ENCODE measurements around the gene SUDS3.

SUDS3 gene

DNA sequence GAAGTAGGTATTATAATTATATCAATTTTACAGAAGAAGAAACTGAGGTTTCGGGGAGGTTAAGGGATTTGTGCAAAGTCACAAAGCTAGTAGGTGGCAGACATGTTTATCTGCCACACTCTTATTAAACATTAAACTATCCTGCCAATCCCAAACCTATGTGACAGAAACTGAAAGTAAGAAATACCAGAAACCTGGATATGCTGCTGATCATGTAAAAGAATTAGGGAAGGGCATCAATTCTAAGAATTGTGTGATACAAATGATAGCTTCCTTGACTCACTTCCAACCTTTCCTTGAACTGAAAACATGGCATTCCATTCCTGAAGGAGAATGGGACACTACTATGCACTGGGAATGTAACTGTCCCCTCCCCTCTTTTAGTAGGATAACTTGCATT, 20.5 kb upstream of the SUDS3 start:
- Histone ChIP-seq H3K27me3 (ENCODE audit: low read depth, low read length) (no peaks in the 10 kb centered on the region), H4K20me1 (ENCODE audit: insufficient read depth, low read length) (no peaks in the 10 kb centered on the region), H3K9ac (ENCODE audit: low read length) (no peak overlapping the region), H3K36me3 (replicated peaks; ENCODE audit: low read depth, low read length) (peaks cover 19% of the 10 kb centered on the region), H3K9me3 (ENCODE audit: insufficient read depth, low read length) (no peaks in the 10 kb centered on the region), H2AFZ (ENCODE audit: low read depth, low read length) (no peak overlapping the region), H3K4me3 (ENCODE audit: low read length) (no peak overlapping the region), H3K4me2 (ENCODE audit: low read length) (no peak overlapping the region), H3K4me1 (ENCODE audit: low read length) (peaks cover 29% of the 10 kb centered on the region), H3K79me2 (ENCODE audit: low read length) (peaks cover 55% of the 10 kb centered on the region), H3K27ac (ENCODE audit: low read length) (no peak overlapping the region)
- no peak for TF ChIP-seq EZH2phosphoT487 (IDR thresholded peaks at IDR 0.05; ENCODE audit: low read depth)
- TF ChIP-seq, protein P1, sequence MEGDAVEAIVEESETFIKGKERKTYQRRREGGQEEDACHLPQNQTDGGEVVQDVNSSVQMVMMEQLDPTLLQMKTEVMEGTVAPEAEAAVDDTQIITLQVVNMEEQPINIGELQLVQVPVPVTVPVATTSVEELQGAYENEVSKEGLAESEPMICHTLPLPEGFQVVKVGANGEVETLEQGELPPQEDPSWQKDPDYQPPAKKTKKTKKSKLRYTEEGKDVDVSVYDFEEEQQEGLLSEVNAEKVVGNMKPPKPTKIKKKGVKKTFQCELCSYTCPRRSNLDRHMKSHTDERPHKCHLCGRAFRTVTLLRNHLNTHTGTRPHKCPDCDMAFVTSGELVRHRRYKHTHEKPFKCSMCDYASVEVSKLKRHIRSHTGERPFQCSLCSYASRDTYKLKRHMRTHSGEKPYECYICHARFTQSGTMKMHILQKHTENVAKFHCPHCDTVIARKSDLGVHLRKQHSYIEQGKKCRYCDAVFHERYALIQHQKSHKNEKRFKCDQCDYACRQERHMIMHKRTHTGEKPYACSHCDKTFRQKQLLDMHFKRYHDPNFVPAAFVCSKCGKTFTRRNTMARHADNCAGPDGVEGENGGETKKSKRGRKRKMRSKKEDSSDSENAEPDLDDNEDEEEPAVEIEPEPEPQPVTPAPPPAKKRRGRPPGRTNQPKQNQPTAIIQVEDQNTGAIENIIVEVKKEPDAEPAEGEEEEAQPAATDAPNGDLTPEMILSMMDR (IDR thresholded peaks at IDR 0.05; ENCODE audit: low read depth, low read length) = no peak

GRCh38 chr12:118356809-118357256, 19.5 kb upstream of the SUDS3 start:
- Histone ChIP-seq H3K27me3 (ENCODE audit: low read depth, low read length) (no peaks in the 10 kb centered on the region), H3K4me1 (ENCODE audit: low read length) (peaks cover 29% of the 10 kb centered on the region), H4K20me1 (ENCODE audit: insufficient read depth, low read length) (no peaks in the 10 kb centered on the region), H3K9ac (ENCODE audit: low read length) (peak overlapping the region; percentile 83), H3K36me3 (replicated peaks; ENCODE audit: low read depth, low read length) (peaks cover 19% of the 10 kb centered on the region), H3K4me3 (ENCODE audit: low read length) (peak overlapping the region; percentile 77), H3K4me2 (ENCODE audit: low read length) (peak overlapping the region; percentile 71), H3K9me3 (ENCODE audit: insufficient read depth, low read length) (no peaks in the 10 kb centered on the region), H3K79me2 (ENCODE audit: low read length) (peaks cover 51% of the 10 kb centered on the region), H2AFZ (ENCODE audit: low read depth, low read length) (no peak overlapping the region), H3K27ac (ENCODE audit: low read length) (peak overlapping the region; percentile 50)
- TF ChIP-seq EZH2phosphoT487 (IDR thresholded peaks at IDR 0.05; ENCODE audit: low read depth) = no peak
- TF ChIP-seq, protein P1 (IDR thresholded peaks at IDR 0.05; ENCODE audit: low read depth, low read length) = no peak

DNA sequence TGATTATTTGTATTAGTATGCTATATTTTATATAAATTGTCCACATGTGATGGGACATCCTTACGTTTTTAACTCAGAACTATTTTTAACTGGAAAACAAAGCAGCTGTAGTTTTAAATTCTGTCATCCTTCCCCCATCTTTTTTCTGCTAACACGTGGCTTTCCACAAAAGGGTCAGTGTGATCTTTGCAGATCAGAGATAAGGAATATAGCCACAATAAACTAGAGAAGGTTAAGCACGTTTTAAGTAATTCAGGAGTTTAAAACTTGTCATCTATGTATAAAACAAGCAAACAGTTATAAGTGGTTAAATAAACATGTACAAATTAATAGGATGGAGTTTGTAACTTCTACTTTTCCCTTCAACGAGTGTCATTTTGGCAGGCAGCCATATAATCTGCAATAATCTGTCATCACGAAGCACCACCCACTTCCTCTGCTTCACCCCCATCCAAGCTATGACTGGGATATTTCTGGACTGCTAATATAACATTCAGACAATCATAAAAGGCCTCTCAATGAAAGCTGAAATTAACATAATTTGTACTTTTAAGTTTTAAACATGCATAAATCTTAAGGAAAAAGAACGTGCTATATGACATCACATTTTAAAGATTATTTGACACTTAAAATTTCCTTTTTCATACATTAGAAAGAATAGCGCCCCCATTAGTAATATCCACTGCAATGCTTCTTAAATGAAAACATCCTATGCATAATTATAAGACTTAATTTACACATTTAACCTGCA, 18.9 kb upstream of the SUDS3 start:
- TF ChIP-seq, protein P1 (IDR thresholded peaks at IDR 0.05; ENCODE audit: low read depth, low read length) = peak; percentile 59
- TF ChIP-seq EZH2phosphoT487 (IDR thresholded peaks at IDR 0.05; ENCODE audit: low read depth) = no peak
- peak overlapping the region; percentile 77 for H3K4me3 ChIP-seq (ENCODE audit: low read length)
- H4K20me1 ChIP-seq (ENCODE audit: insufficient read depth, low read length) = no peaks in the 10 kb centered on the region
- peaks cover 29% of the 10 kb centered on the region for H3K4me1 ChIP-seq (ENCODE audit: low read length)
- H2AFZ ChIP-seq (ENCODE audit: low read depth, low read length) = no peak overlapping the region
- H3K27ac ChIP-seq (ENCODE audit: low read length) = peak overlapping the region; percentile 50
- H3K9ac ChIP-seq (ENCODE audit: low read length) = peak overlapping the region; percentile 83
- H3K4me2 ChIP-seq (ENCODE audit: low read length) = peak overlapping the region; percentile 71
- peaks cover 19% of the 10 kb centered on the region for H3K36me3 ChIP-seq (replicated peaks; ENCODE audit: low read depth, low read length)
- H3K9me3 ChIP-seq (ENCODE audit: insufficient read depth, low read length) = no peaks in the 10 kb centered on the region
- H3K79me2 ChIP-seq (ENCODE audit: low read length) = peaks cover 51% of the 10 kb centered on the region
- H3K27me3 ChIP-seq (ENCODE audit: low read depth, low read length) = no peaks in the 10 kb centered on the region

DNA sequence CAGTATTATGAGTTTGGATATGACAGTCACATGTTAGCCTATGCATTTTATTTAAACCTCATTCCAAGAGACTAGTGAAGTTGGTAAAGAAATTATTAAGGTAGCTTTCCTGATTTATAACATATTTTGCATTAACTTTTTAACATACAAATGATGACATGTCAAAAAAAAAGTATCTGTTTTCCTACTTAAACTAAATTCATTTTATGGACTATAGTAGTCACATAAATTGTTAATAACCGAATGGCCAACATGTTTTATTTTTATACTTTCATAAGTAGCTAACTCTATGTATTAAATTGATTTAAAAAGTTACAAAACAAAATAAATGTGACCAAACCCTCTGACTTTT, 18.4 kb upstream of the SUDS3 start:
- peak overlapping the region; percentile 71 for H3K4me2 ChIP-seq (ENCODE audit: low read length)
- H3K4me1 ChIP-seq (ENCODE audit: low read length) = peaks cover 29% of the 10 kb centered on the region
- no peaks in the 10 kb centered on the region for H4K20me1 ChIP-seq (ENCODE audit: insufficient read depth, low read length)
- TF ChIP-seq EZH2phosphoT487 (IDR thresholded peaks at IDR 0.05; ENCODE audit: low read depth) = no peak
- TF ChIP-seq, protein P1 (IDR thresholded peaks at IDR 0.05; ENCODE audit: low read depth, low read length) = no peak
- peak overlapping the region; percentile 62; the same call in 1 of the 2 replicates for H3K27ac ChIP-seq (ENCODE audit: low read length)
- no peak overlapping the region for H2AFZ ChIP-seq (ENCODE audit: low read depth, low read length)
- H3K9ac ChIP-seq (ENCODE audit: low read length) = peak overlapping the region; percentile 83
- H3K79me2 ChIP-seq (ENCODE audit: low read length) = peaks cover 46% of the 10 kb centered on the region
- H3K4me3 ChIP-seq (ENCODE audit: low read length) = peak overlapping the region; percentile 77
- H3K36me3 ChIP-seq (replicated peaks; ENCODE audit: low read depth, low read length) = peaks cover 18% of the 10 kb centered on the region
- H3K9me3 ChIP-seq (ENCODE audit: insufficient read depth, low read length) = no peaks in the 10 kb centered on the region
- no peaks in the 10 kb centered on the region for H3K27me3 ChIP-seq (ENCODE audit: low read depth, low read length)
